Common myeloid progenitor, CD34-positive (primary cell): ENCODE measurements around the gene PSMD9.
"Not testable (repeated sequence)": the region's sequence is repeated elsewhere in the genome, so short reads cannot be mapped to it uniquely, and the experiment has no call there.

Source experiments
- CTCF ChIA-PET: fragments of 350-600 bp; sonication (Branson Sonifier 250); formaldehyde crosslinking; loops from one replicate; lab custom pipeline; 2021; ENCODE audit warnings: antibody characterized with exemption; lab: Charles Lee
- POLR2A ChIA-PET: fragments of 350-600 bp; sonication (Branson Sonifier 250); formaldehyde crosslinking; loops from one replicate; lab custom pipeline; 2021; ENCODE audit warnings: antibody characterized with exemption; lab: Charles Lee
- DNase-seq, 3 donors: peaks; one replicate each; pipeline versions ENCODE4 v3.0.0 to v3.0.0-alpha.2; 2013
- H3K27ac ChIP-seq, 2 experiments: 1 replicate in 1 of 2; 2 replicates in 1 of 2; pipeline ENCODE4 v1.7.0; 2013; ENCODE audit warnings: inconsistent platforms in 2 of 2, low read length in 2 of 2, mild to moderate bottlenecking in 2 of 2, low read depth in 1 of 2, moderate library complexity in 1 of 2; ENCODE audit not compliant: severe bottlenecking in 2 of 2, insufficient read depth in 1 of 2, poor library complexity in 1 of 2
- H3K27me3 ChIP-seq, 5 experiments: replicated peaks in 2 of 5; 1 replicate in 3 of 5; 2 replicates in 2 of 5; pipeline versions ENCODE4 v1.6.1 to v1.7.0; 2013; ENCODE audit warnings: low read length in 4 of 5, mild to moderate bottlenecking in 2 of 5, moderate library complexity in 2 of 5, inconsistent platforms in 1 of 5; ENCODE audit not compliant: insufficient read depth in 5 of 5, control insufficient read depth in 4 of 5
- H3K36me3 ChIP-seq, 4 experiments: 1 replicate in 2 of 4; 2 replicates in 2 of 4; pipeline versions ENCODE4 v1.6.1 to v1.7.0; 2013; ENCODE audit warnings: low read length in 3 of 4, control low read depth in 1 of 4, mild to moderate bottlenecking in 1 of 4; ENCODE audit not compliant: control insufficient read depth in 4 of 4, insufficient read depth in 4 of 4
- H3K4me1 ChIP-seq, 4 experiments: 1 replicate in 3 of 4; 2 replicates in 1 of 4; pipeline versions ENCODE4 v1.6.1 to v1.7.1; 2013; ENCODE audit warnings: low read length in 3 of 4, mild to moderate bottlenecking in 3 of 4, control low read depth in 1 of 4, inconsistent platforms in 1 of 4, moderate library complexity in 1 of 4; ENCODE audit not compliant: control insufficient read depth in 4 of 4, insufficient read depth in 4 of 4; ENCODE audit errors: control extremely low read depth in 1 of 4
- H3K4me3 ChIP-seq, 7 experiments: 1 replicate in 4 of 7; 2 replicates in 3 of 7; pipeline versions ENCODE4 v1.5.1 to v1.7.0; 2013; ENCODE audit warnings: mild to moderate bottlenecking in 7 of 7, low read length in 6 of 7, moderate library complexity in 6 of 7, inconsistent platforms in 2 of 7, low read depth in 2 of 7, control low read depth in 1 of 7; ENCODE audit not compliant: insufficient read depth in 4 of 7, control insufficient read depth in 1 of 7; ENCODE audit errors: extremely low read depth in 1 of 7
- H3K9me3 ChIP-seq, 5 experiments: 1 replicate in 4 of 5; 2 replicates in 1 of 5; pipeline versions ENCODE4 v1.6.1 to v1.7.1; 2013; ENCODE audit warnings: low read length in 4 of 5, mild to moderate bottlenecking in 2 of 5, inconsistent platforms in 1 of 5, low read depth in 1 of 5, moderate library complexity in 1 of 5; ENCODE audit not compliant: control insufficient read depth in 4 of 5, insufficient read depth in 2 of 5; ENCODE audit errors: control extremely low read depth in 1 of 5
- WGBS: methylation state at CpG from one replicate; pipeline ENCODE4 v1.1.5; 2013; ENCODE audit not compliant: insufficient coverage; 5-methylcytosine and 5-hydroxymethylcytosine counted together

PSMD9 gene

GRCh38 chr12:121929545-121929944 lies 41.0 kb downstream of the PSMD9 start:
- H3K9me3 ChIP-seq, POLR2A ChIA-PET, H3K27ac ChIP-seq, H3K4me3 ChIP-seq, DNase-seq, H3K27me3 ChIP-seq, H3K36me3 ChIP-seq, CTCF ChIA-PET: not testable (repeated sequence)
- peaks cover 3 to 20% (median 15%) of the 10 kb centered on the region in 4 experiments for H3K4me1 ChIP-seq
- WGBS: 95% methylated on average over 6 of the region's 7 CpGs

DNA sequence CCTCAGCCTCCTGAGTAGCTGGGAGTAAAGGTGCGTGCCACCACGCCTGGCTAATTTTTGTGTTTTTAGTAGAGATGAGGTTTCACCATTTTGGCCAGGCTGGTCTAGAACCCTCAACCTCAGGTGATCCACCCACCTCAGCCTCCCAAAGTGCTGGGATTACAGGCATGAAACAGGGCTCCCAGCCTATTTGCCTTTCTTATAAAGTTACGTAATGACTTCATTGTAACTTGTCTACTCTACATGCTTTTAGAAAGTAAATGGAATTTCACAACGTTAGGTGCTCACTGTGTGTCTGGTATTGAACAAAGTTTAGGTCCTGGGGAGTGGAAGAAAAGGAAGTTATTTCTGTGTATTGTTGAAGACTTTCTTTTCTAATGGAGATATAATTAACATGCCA lies 42.3 kb downstream of the PSMD9 start:
- Histone ChIP-seq H3K36me3 (no peaks in the 10 kb centered on the region), H3K4me1 (peaks cover 3 to 20% (median 15%) of the 10 kb centered on the region in 4 experiments), H3K27me3 (no peaks in the 10 kb centered on the region), H3K27ac (no peak overlapping the region), H3K4me3 (no peak overlapping the region), H3K9me3 (no peaks in the 10 kb centered on the region)
- CTCF ChIA-PET: no interaction called here
- POLR2A ChIA-PET: no interaction called here
- 100% methylated on average over 1 of the region's 4 CpGs for WGBS
- DNase-seq: no peak

DNA sequence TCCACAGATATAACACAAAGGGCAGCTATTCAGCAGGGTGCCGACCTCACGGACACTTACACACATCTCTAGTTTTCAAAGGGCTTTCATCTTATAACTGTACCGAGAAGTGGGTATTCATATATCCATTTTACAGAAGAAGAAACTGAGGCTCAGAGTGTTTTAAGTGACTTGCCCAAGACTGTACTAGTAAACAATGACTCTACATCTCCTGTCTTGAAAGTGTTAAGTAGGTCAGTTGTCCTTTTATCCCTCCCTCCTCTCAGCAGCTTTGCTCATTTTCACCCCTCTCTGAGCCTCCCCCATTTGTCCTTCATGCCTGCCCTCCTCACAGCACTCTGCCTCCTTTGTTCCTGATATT lies 43.6 kb downstream of the PSMD9 start:
- WGBS: 100% methylated on average over 2 of the region's 3 CpGs
- no peak for DNase-seq

DNA sequence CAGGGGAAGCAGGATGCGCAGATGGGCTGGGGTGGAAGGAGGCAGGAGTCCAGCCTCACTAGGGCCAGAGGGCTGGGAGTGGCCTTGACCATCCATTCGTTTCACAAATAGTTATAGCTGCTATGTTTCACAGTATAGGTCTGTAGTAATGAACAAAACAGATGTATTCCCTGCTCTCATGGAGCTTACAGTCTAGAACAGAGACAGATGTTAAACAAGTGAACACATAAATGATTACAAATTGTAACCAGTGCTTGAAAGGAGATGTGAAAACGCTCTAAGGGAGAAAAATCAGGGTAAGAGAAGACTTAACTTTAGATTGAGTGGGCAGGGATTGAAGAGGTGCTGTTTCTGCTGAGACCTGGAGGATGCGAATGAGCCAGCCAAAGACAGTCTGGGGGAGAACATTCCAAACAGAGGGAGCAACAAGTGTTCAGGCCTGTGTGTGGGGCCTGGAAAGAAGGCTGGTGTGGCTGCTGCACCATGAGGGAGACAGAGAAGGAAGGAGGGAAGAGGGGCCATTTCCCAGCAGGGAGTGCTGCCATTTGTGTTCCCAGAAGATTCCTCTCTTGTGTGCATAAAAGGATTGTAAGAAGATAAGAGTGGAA lies 44.4 kb downstream of the PSMD9 start:
- Histone ChIP-seq H3K27ac (peak overlapping the region in 1 of 2 experiments; percentile 43), H3K9me3 (no peaks in the 10 kb centered on the region), H3K36me3 (no peaks in the 10 kb centered on the region), H3K4me3 (no peak overlapping the region), H3K27me3 (no peaks in the 10 kb centered on the region), H3K4me1 (peaks cover 0 to 6% (median under 1%) of the 10 kb centered on the region in 4 experiments)
- DNase-seq: no peak
- WGBS: 94% methylated on average over 3 of the region's 4 CpGs
- POLR2A ChIA-PET: interaction anchor here (1.0 kb wide), 1 partner anchor 12 kb away, joined by 3 read pairs; no protein-coding TSS in a partner anchor
- CTCF ChIA-PET: no interaction called here

More for the DNA sequence above, 43.6 kb downstream of the PSMD9 start:
- Histone ChIP-seq H3K36me3 (no peaks in the 10 kb centered on the region), H3K4me1 (peaks cover 0 to 14% (median 9%) of the 10 kb centered on the region in 4 experiments), H3K27me3 (no peaks in the 10 kb centered on the region), H3K27ac (no peak overlapping the region), H3K4me3 (no peak overlapping the region), H3K9me3 (no peaks in the 10 kb centered on the region)
- ChIA-PET CTCF (no interaction called here), POLR2A (no interaction called here)

GRCh38 chr12:121933522-121934308 lies 45.1 kb downstream of the PSMD9 start:
- CTCF ChIA-PET: no interaction called here
- peak overlapping the region in 1 of 2 experiments; percentile 50 for H3K27ac ChIP-seq
- H3K27me3 ChIP-seq: no peaks in the 10 kb centered on the region
- 98% methylated on average over 17 of the region's 17 CpGs for WGBS
- peaks cover 0 to 3% (median under 1%) of the 10 kb centered on the region in 4 experiments for H3K4me1 ChIP-seq
- POLR2A ChIA-PET: interaction anchor here (1.0 kb wide), 1 partner anchor 11 kb away, joined by 3 read pairs; no protein-coding TSS in a partner anchor
- peak in 2 of 3 donors; percentile 22 to 30 for DNase-seq
- H3K9me3 ChIP-seq: no peaks in the 10 kb centered on the region
- no peaks in the 10 kb centered on the region for H3K36me3 ChIP-seq
- no peak overlapping the region for H3K4me3 ChIP-seq

DNA sequence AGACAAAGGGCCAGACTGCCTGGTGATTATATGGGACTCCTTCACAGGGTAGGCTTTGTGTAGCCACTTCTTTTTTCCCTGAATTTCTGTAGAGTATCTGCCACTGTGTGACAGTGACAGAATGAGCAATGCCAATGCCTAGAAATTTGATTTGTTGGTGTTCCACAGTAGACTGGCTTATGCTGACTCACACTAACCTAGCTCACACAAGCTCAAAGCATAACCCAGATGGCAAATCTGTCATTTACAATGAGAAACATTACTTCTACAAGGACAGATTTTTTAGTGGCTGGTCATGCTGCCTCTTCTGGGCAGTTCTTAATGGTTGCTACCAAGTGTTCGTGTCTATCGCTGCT lies 45.7 kb downstream of the PSMD9 start:
- peak overlapping the region in 1 of 2 experiments; percentile 50 for H3K27ac ChIP-seq
- H3K27me3 ChIP-seq: no peaks in the 10 kb centered on the region
- H3K36me3 ChIP-seq: no peaks in the 10 kb centered on the region
- peaks cover 0 to 4% (median 2%) of the 10 kb centered on the region in 4 experiments for H3K4me1 ChIP-seq
- no peaks in the 10 kb centered on the region for H3K9me3 ChIP-seq
- no CpG with 5 or more reads among the region's 2 CpGs for WGBS
- DNase-seq: no peak
- ChIA-PET POLR2A (no interaction called here), CTCF (no interaction called here)
- H3K4me3 ChIP-seq: no peak overlapping the region

DNA sequence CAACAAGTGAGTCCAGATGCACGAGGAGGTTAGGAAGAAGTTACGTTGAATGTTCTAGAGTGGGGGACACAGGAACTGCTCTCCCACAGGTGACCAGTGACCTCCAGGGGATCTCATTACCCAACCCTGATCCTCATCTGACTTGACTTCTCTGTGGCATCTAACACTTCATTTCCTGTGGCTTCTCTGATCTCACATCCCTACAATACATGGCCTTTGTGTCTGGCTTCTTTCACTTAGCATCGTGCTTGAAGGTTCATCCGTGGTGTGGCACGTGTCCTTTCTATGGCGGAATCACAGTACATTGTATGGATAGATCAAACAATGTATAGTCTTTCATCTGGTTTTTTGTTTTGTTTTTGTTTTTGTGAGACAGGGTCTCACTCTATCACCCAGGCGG lies 49.1 kb downstream of the PSMD9 start:
- Histone ChIP-seq H3K4me3 (no peak overlapping the region), H3K27ac (no peak overlapping the region), H3K27me3 (no peaks in the 10 kb centered on the region), H3K36me3 (no peaks in the 10 kb centered on the region), H3K9me3 (no peaks in the 10 kb centered on the region), H3K4me1 (peaks cover 0 to 5% (median 0%) of the 10 kb centered on the region in 4 experiments)
- WGBS: 98% methylated on average over 5 of the region's 7 CpGs
- ChIA-PET CTCF (no interaction called here), POLR2A (interaction anchor here (0.6 kb wide), 1 partner anchor 36 kb away, joined by 3 read pairs; no protein-coding TSS in a partner anchor)
- DNase-seq: no peak
